ENCODE data around the gene SLC38A5. TPM values are rescaled to one million over a fixed set of nuclear protein-coding genes. Genes with fewer than 3 reads are reported as not detected.
A peak's percentile ranks its signal among the peaks of the same experiment; 100 is the strongest.
"Not testable (repeated sequence)": the region's sequence is repeated elsewhere in the genome, so short reads cannot be mapped to it uniquely, and the experiment has no call there.

The SLC38A5 gene
- 76.7 TPM for total RNA-seq

DNA sequence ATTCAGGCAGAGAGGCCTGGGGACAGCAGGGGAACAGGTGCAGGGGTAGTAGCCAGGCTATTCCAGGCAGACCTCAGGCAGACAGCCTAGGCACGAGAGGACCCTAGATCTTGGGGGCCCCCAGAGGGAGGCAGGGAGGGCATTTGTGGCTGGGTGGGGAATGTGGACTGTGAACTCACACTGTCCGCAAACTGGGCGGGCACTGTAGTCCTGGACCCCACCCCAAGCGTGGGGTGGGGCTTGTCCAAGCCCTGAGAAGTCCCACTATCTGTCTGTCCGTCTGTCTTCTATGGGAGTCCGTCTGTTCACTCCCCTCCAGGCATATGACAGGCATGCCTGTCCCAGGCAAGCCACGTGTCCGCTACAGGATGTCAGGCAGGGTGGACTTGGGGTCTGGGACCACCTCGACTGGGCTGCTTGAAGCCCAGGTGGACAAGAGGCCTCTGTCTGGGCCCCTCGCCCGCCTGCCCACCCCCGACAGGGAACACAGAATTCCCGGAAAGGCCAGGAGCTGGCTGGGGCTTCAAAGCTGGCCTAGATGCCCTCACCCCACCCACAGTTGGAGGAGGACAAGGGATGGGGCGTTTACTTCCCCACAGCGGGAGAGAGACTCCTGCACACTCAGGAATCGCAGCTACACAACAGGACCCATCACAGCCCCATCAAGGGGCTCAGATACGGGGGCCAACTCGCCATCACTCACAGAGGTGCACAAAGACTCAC lies at the start of gene SLC38A5:
SLC38A5 (minus strand) TSS at position 151 of the 723 bp plus-strand sequence. CDS start 2,336 bp downstream, outside the sequence.
- no peak for DNase-seq (ENCODE audit: low read depth in 2 of 3, low spot score in 2 of 3)

DNA sequence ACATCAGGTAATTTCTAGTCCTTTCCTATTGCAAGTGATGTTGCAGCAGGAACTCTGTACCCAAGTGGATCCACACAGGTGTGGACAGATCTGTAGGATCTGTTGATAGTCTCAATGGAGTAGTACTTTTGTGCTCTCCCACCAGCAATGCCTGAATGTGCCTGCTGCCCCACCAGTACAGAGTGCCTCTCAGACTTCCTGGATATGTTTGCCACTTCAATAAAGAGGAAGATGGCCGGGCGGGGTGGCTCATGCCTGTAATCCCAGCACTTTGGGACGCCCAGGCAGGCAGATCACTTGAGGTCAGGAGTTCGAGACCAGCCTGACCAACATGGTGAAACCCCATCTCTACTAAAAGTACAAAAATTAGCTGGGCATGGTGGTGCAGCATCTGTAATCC lies 49.4 kb upstream of the SLC38A5 start:
- not testable (repeated sequence) for DNase-seq (ENCODE audit: low read depth in 2 of 3, low spot score in 2 of 3)

DNA sequence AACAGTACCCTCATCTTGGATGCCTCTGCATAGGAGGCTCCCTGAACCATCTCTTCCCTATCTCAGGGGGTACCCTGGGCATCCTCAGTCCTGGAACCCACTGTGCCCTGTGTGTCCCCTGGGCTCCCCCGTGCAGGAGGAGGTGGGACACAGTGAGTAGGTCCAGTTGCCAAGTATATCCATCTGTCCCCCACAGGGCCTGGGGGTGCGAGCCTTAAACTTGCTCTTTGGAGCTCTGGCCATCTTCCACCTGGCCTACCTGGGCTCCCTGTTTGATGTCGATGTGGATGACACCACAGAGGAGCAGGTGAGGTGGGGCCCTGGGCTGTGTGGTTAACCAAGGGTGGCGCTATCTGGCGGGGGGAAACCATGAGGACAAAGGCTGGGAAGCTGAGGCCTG lies 46.9 kb upstream of the SLC38A5 start:
- no peak for DNase-seq (ENCODE audit: low read depth in 2 of 3, low spot score in 2 of 3)

DNA sequence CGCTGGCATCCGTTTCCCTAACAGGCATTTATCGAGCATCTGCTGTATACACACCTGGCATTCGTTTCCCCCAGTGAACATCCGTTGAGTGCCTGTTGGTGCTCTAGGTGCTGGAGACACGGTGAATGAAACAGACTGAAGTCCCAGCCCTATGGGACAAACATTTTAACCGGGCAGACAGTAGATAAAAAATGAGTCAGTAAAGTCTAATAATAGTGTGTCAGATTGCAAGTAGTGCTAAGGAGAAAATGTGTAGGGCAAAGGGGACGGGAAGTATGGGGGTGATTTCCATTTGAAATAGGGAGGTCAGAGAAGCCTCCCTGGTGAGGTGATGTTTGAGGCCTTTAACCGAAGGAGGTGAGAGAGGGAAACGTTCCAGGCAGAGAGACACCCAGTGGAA lies 46.2 kb upstream of the SLC38A5 start:
- no peak for DNase-seq (ENCODE audit: low read depth in 2 of 3, low spot score in 2 of 3)

DNA sequence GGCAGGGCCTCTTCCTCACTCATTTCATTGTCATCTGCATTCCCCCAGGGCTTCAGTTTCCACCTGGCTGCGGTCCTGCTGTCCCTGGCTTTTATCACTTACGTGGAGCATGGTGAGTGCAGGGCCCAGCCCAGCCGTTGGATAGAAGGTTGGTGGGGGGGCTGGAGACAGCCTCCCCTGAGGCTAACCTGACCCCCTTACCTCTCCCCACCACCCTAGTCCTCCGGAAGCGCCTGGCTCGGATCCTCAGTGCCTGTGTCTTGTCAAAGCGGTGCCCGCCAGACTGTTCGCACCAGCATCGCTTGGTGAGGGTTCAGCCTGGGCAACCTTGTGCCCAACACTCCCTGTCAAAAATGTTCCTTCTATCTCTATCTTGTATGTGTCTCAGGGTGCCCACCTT lies 45.8 kb upstream of the SLC38A5 start:
- no peak for DNase-seq (ENCODE audit: low read depth in 2 of 3, low spot score in 2 of 3)

DNA sequence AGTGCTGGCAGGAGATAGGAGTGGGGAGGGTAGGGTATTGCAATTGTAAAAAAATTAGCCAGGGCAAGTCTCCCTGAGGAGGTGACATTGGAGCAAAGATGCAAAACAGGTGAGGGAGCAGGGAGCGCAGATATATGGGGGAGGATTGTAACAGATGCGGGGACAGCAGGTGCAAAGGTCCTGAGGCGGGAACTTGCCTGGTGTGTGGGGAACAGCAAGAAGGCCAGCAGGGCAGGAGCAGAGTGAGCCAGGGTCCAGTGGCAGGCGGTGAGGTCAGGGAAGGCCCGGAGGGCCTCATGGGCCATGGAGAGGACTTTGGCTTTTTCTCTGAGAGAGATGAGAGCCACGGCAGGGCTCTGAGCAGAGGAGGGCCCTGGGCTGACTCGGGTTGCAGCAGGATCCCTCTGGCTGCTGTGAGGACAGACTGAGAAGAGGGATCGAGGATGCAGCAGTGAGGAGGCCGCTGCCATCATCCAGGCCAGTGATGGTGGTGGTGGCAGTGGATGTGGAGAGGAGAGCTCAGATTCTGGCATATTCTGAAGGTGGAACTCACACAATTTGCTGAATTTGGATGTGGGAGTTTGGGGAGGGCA lies 44.9 kb upstream of the SLC38A5 start:
- DNase-seq (ENCODE audit: low read depth in 2 of 3, low spot score in 2 of 3), result no peak

DNA sequence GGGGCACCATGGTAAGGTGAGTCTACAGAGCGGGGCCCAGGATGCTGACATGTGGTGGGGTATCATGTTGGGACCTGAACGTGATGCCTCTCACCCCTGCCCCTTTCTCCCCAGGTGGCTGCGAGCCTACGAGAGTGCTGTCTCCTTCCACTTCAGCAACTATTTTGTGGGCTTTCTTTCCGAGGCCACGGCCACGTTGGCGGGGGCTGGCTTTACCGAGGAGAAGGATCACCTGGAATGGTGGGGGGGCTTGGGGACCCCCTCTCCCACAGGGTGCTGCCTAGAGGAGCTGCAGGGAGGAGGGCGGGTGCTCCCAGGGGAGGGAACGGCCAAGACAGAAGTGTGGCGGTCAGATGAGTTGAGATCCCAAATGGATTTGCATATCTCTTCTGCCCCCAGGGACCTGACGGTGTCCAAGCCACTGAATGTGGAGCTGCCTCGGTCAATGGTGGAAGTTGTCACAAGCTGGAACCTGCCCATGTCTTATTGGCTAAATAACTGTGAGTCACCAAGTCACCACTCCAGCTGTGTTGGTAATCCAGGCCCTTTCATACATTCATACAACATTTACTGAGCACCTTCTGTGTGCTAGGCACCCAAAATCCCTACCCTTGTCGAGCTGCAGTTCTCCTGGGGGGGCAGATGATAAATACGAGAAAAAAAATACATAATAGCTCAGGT lies 44.2 kb upstream of the SLC38A5 start:
- no peak for DNase-seq (ENCODE audit: low read depth in 2 of 3, low spot score in 2 of 3)

DNA sequence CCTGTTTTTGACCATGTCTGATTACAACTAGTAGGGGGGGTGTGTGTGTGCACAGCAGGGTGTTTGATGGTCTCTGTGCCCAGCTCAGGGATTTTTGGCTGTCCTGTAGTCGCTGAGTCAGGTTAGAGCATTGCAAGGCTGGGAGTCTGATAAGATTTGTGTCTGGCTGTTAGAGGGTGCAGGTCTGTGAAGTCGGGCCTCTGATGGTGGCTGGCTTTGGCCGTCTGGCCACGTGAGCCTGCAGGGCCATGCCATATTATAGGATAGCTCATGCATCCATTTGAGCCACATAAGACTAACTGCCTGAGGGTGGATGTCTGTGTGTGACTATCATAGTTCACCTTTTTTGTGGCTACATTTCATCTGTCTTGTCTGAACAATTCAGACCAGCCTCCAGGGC lies 43.6 kb upstream of the SLC38A5 start:
- no peak for DNase-seq (ENCODE audit: low read depth in 2 of 3, low spot score in 2 of 3)

DNA sequence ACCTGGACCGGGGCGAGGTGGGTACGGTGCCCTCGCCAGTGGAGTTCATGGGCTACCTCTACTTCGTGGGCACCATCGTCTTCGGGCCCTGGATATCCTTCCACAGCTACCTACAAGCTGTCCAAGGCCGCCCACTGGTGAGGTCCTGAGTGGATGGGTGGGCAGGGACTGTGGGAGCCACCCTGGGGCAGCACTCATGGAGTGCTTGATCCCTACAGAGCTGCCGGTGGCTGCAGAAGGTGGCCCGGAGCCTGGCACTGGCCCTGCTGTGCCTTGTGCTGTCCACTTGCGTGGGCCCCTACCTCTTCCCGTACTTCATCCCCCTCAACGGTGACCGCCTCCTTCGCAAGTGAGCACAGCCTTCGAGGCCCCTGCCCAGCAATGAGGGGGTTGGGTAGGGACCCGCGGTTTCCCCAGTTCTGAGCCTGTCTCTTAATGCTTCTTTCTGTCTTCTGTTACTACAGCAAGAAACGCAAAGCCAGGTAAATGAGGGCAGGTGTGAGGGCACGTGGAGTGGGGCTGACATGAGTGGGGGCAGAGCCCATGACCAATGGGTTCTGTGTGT lies 42.4 kb upstream of the SLC38A5 start:
- DNase-seq (ENCODE audit: low read depth in 2 of 3, low spot score in 2 of 3), result no peak

DNA sequence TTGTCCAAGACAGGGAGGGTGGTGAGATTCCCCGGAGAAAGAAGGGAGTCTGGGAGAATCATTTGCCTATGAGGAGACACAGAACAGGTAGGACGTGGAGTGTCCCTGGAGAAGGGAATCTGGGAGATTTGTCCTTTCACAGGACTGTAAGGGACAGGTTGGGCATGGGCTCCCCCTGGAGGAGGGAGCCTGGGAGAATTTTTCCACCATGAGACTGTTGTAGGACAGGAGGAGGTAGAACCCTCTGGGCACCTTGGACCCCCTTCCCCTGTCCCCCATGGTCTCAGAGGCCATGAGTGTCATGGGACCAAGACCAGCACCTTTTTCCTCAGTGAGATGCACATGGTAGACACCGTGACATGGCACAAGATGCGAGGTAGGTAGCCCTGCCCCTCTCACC lies 41.5 kb upstream of the SLC38A5 start:
- no peak for DNase-seq (ENCODE audit: low read depth in 2 of 3, low spot score in 2 of 3)

DNA sequence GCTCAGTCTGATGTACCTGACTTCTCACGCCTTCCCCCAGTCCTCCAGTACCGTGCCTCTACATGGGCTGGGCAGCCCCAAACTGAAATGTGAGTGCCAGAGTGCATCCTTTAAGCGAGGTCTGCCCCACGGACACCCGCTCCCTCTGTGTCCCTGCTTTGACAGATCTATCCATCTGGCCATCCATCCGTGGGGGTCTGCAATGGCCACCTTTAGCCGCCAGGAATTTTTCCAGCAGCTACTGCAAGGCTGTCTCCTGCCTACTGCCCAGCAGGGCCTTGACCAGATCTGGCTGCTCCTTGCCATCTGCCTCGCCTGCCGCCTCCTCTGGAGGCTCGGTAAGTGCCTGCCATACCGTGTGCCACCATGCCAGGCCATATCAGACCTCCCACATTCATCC lies 39.6 kb upstream of the SLC38A5 start:
- DNase-seq (ENCODE audit: low read depth in 2 of 3, low spot score in 2 of 3), result no peak

DNA sequence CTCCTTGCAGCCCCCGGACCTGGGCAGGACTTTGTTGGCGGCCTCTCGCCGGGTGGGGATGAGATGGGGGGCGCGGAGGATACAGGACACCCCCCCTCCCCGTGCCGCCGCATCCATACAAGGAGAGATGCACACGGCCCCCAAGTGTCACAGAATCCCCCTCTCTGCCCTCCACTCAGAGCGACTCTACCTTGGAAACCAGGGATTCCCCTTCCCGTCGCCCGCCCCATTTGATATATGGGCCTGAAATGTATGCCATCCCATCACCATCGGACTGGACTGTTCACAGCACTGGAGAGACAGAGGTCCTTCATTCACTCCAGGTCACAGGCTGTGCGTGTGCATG lies 39.2 kb upstream of the SLC38A5 start:
- DNase-seq (ENCODE audit: low read depth in 2 of 3, low spot score in 2 of 3), result no peak

DNA sequence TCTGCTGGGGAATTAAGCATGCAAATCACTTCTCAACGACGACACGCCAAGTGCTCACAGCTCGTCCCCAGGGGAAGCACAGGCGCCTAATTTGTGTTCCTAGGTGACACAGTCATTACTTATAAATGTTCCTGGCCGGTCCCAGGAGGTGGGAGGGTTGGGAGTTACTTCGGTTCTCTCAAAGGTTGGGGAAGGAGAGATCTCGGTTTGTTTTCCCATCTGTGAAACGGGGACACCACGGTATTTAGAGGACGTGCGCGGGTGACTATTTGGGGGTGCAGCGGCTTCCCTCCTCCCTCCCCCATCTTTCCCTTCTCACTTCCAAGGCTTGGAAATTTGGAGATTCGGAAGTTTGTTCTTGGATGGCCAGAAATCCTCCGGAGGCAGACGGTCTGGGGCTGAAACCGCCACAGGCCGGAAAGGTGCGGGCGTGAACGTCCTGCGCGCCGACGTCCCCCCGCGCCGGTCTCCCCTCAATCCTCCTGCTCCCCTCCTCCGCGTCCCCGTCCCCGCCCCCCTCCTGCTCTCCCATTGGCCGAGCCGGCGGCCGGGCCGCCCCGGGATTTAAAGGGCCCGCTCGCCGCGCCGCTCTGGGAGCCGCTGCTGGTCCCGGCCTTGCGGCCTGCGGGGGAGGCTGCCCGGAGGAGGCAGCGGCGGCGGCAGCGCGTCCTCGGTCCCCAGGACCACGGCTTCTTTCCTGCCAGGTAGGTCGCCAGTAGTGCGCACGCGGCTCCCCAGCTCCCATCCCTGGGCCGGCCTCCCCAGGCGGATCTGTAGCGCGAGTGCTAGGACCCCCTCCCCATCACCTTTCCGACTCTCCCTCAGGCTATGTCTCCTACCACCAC lies 38.6 kb upstream of the SLC38A5 start, which contains the start of gene PORCN:
PORCN (plus strand) TSS at position 593 of the 845 bp plus-strand sequence. CDS start 829 bp downstream, outside the sequence.
- peak in 2 of 3 donors; percentile 67 to 77 for DNase-seq (ENCODE audit: low read depth in 2 of 3, low spot score in 2 of 3)

DNA sequence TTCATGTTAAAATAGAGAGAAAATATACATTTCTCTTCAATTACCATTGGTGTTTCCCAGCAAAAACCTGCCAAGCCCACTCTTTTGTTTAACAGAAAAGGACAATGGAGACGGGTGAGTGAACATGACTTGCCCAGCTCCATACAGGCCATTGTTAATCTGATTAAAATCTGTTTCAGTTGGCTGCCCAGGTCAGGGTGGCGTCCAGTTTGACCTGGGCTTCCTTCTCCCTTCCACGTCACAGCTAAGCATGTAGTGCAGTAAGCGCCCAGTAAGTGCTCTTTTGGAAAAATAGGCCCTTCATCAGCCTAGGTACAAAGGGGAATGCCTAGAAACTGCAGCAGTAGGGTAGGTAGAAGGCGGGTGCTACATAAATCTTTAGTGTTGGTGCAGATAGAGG lies 37.2 kb upstream of the SLC38A5 start:
- DNase-seq (ENCODE audit: low read depth in 2 of 3, low spot score in 2 of 3), result no peak

DNA sequence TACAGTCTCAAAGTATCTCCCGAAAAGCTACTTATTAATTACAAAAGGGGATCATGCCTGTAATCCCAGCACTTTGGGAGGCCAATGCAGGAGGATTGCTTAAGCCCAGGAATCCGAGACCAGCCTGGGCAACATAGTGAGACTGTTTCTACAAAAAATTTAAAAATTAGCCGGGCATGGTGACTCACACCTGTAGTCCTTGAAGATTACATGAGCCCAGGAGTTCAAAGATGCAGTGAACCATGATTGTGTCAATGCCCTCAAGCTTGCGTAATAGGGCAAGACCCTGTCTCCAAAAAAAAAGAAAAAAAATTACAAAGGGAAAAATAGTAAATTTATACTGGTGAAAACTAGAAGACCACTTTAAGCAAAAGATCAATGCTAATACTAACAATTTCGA lies 35.4 kb upstream of the SLC38A5 start:
- no peak for DNase-seq (ENCODE audit: low read depth in 2 of 3, low spot score in 2 of 3)

DNA sequence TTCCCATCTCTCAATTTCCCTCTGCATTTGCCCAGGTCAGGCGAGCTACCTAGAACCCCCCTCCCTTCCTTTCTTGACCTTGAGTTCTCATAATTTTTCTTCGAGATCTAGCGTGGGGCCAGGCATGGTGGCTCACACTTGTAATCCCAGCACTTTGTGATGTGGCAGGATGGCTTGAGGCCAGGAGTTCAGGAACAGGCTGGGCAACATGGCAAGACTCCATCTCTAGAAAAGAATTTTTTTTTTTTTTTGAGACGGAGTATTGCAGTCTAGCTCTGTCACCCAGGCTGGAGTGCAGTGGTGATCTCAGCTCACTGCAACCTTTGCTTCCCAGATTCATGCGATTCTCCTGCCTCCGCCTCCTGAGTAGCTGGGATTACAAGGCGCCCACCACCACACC lies 34.2 kb upstream of the SLC38A5 start:
- no peak for DNase-seq (ENCODE audit: low read depth in 2 of 3, low spot score in 2 of 3)

DNA sequence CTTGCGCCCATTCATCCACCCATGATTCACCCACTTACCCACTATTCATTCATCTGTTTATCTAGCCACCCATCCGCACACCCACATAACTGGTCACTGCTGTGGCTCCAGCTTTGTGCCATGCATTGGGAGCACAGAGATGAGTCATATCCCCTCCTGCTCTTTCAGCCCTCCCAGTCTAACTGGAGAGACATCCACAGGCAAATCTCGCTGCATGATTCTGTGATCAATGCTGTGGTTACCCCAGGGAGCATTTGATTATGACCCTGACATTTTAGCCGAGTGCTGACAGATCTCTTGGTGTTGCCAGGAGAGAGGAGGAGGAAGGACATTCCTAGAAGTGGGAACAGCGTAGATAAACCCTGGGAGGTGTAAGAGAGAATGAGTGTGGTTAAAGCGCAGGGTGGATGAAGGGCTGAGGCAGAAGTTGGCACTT lies 28.3 kb upstream of the SLC38A5 start:
- no peak for DNase-seq (ENCODE audit: low read depth in 2 of 3, low spot score in 2 of 3)

DNA sequence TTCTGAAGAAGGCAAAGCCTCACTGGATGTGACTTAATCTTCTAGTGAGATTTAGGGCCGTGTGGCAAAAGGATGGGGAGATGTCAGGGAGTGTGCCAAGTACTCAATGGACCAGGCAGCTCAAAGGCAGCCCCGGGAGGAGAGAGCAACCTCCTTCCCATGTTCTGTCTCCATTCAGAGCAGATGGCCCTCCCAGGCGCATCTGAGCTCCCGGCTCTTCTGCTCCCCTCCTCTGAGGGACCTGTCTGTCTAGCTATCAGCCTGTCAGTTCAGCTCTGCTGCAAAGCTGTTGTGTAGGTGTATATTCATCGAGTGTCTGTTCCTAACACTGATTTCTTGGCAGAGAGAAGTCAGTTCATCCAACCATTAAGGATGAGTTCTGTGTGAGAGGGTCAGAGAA lies 27.8 kb upstream of the SLC38A5 start:
- DNase-seq (ENCODE audit: low read depth in 2 of 3, low spot score in 2 of 3), result no peak

DNA sequence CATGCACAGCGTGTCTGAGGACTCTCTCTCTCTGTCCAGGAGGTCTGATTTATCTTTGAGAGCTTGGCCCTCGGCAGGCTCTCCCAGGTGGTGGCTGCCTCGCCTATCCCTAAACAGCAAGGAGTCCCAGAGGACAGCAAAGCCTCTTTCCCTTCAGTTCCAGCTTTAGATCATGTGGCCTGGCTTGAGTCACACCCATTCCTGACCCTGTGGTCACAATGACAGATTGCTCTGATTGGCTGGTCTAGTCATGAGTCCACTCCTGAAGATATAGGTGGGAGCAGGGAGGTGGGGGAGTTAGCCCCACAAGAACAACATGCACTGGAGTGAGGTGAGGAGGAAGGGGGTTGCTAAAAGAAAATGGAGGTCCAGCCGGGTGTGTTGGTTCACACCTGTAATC lies 26.6 kb upstream of the SLC38A5 start:
- DNase-seq (ENCODE audit: low read depth in 2 of 3, low spot score in 2 of 3), result no peak

DNA sequence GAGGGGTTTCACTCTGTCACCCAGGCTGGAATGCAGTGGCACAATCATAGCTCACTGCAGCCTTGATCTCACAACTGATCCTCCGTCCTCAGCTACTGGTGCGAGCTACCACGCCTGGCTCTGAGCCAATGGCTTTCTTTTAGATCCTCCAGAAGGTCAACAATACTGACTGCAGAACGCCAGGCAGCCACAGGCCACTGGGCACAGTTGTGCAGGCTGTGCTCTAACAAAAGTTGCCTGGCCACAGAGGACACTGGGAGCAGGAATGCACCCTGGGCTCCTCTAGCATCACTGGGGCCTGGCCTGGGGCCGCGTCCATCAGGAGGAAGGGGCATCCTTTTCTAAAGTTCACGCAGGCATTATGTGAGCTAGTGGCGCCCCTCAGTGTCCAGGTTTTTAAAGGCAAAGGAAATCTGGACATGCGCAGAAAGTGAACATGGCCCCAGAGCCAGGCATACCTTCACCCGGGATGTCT lies 23.9 kb upstream of the SLC38A5 start:
- DNase-seq (ENCODE audit: low read depth in 2 of 3, low spot score in 2 of 3), result peak in 1 of 3 donors; percentile 16

Data from hematopoietic multipotent progenitor cell (in vitro differentiated cells).